T-helper 9 cell (primary cell): ENCODE measurements around the gene NFIX.
A peak's percentile ranks its signal among the peaks of the same experiment; 100 is the strongest.
"Not testable (repeated sequence)": the region's sequence is repeated elsewhere in the genome, so short reads cannot be mapped to it uniquely, and the experiment has no call there.

Experiments used
- DNase-seq: peaks from one replicate; pipeline ENCODE4 v3.0.0-alpha.2; 2020
- total RNA-seq, 2 donors: gene quantifications; one replicate each; lab custom pipeline; 2026; lab: John Stamatoyannopoulos, UW

The NFIX gene
- total RNA-seq: 0.91 to 1.2 reads per million in 2 donors

DNA sequence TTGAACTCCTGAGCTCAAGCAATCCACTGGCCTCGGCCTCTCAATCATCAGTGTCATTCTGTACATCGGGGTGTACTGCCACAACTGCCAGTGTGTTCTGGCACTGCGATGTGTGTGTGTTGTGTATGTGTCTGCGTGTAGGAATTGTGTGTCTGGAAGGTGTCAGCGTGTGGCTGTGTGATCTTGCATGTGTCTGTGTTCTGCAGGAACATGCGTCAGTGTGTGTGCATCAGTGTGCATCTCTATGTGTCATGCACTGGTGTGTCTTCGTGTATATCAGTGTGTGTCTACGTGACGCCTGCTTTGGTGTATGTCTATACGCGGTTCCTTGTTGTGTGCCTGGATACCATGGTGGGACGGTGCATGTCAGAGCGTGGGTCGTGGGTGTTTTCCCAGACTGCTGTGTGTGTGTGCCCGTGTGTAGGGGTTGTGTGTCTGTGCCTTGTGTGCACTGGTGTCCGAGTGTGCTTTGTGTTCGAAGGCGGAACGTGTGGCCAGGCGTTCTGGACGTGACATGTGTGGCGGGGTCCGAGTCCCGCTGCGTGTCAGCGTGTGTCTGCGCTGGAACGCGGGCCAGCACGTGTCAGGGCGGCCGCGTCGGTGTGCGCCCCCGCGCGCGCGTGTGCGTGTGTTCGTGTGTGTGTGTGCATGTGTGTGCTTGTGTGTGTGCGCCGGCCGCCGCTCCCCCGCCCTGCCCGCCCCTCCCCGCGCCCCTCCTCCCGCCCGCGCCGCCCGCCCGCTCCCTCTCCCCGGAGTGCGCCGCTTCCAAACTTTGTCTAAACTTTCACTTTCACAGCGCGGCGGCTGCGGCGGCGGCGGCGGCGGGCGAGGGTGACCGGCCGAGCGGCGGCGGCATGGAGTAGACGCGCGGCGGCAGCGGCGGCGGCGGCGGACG is at the start of gene NFIX:
Gene NFIX (plus strand): TSS at position 775 of the 895 bp plus-strand sequence. CDS start 363 bp downstream, outside the sequence.
- DNase-seq: peak; percentile 44

DNA sequence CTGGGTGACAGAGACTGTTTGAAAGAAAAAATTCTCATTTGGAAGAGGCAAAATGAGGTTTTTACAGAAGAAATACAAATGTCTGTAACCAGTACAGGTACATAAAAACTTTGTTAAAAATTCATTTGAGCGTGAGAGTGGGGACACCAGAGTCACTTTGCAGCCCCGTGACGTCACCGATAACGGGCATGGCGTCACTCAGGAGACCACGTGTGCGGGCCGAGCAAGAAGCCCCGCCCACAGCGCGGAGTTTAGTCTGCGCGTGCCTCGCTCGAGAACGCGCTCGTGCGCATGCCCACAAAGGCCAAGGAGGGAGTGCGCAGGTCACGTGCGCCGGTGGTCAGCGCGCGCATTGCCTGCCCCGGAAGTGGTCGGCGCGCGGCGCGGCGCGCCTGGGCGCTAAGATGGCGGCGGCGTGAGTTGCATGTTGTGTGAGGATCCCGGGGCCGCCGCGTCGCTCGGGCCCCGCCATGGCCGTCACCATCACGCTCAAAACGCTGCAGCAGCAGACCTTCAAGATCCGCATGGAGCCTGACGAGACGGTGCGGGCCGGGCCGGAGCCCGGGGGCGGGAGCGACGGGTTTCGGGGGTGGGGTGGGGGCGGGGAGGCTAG is 49.7 kb upstream of the NFIX start, which contains the start of gene RAD23A:
Gene RAD23A (plus strand): TSS at position 384 of the 613 bp plus-strand sequence. CDS start 87 bp downstream, at position 471.
- peak; percentile 98 for DNase-seq

DNA sequence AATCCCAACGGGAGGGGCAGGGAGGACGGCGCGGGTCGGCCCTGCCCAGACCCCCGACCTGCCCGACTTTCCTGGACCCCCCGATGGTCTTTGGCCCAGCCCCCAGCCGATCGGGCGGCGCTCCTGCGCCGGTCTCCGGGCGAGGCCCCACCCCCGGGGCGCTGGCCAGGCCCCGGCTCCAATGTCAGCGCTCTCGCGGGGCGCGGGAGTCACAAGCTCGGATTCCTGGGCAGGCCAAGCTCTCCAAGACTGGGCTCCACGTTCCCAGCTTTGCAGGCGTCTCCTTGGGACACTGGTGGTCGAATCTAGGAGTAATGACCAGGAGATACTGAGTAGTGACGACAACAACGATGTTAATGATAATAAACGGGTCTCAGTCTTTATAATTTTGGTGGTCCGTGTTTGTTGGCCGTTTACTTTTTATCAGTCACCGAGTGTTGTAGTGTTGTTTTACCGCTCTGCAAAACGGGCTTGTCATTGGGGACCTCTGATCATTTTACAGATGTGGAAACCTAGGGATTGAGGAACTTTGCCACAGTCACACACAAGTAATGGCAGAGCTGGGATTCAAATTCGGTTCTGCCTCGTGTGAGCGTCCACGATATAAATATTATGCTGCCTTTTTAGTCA is 49.1 kb upstream of the NFIX start:
- DNase-seq: peak; percentile 29

DNA sequence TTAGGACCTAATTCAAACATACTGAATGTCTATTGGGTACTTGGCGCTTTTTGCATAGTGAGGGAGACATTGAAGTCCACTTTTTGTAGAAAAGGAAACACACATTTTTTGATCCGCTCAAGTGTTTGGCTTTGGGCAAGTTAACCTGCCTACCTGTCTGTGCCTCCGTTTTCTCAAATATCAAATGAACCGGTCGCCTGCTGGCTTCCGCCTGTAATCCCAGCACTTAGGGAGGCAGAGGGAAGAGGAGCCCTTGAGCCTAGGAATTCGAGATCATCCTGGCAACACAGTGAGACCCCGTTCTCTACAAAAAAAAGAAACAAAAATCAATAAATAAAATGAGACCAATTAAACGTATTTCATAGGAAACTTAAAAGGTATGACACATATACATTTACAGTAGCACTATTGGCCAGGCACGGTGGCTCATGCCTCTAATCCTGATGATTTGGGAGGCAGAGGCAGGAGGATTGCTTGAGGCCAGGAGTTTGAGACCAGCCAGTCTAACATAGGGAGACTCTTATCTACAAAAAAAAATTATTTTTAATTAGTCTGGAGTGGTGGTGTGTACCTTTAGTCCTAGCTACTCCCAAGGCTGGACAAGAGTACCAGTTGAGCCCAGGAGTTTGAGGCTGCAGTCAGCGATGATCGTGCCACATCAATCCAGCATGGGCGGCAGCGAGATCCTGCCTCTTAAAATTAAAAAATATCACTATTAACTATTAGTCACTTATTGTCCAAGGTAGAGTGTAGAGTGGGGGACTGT is 48.4 kb upstream of the NFIX start:
- no peak for DNase-seq

DNA sequence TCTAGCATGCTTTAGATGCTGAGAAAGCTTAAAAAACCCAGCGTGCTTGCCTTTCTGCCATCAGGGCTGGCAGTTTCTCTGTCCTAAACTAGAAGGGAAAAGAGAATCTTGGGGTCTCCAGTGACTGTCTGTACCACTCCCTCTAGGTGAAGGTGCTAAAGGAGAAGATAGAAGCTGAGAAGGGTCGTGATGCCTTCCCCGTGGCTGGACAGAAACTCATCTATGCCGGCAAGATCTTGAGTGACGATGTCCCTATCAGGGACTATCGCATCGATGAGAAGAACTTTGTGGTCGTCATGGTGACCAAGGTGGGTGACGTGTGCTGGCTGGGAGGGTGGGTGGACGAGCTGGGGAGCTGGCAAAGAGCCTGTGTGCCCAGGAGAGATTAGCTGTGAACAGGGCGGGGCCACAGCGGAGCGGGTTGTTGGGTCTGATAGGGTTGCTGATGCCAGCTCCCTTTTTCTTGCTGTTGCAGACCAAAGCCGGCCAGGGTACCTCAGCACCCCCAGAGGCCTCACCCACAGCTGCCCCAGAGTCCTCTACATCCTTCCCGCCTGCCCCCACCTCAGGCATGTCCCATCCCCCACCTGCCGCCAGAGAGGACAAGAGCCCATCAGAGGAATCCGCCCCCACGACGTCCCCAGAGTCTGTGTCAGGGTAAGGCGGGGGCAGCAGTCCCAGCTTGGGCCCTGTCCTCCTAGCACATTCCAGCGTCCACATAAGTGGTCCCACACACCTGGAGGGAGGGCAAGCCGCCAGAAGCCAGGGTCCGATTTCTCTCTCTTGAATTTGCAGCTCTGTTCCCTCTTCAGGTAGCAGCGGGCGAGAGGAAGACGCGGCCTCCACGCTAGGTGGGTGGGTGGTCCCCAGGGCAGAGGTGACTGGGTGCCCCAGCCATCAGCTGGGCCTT is 47.3 kb upstream of the NFIX start:
- no peak for DNase-seq

DNA sequence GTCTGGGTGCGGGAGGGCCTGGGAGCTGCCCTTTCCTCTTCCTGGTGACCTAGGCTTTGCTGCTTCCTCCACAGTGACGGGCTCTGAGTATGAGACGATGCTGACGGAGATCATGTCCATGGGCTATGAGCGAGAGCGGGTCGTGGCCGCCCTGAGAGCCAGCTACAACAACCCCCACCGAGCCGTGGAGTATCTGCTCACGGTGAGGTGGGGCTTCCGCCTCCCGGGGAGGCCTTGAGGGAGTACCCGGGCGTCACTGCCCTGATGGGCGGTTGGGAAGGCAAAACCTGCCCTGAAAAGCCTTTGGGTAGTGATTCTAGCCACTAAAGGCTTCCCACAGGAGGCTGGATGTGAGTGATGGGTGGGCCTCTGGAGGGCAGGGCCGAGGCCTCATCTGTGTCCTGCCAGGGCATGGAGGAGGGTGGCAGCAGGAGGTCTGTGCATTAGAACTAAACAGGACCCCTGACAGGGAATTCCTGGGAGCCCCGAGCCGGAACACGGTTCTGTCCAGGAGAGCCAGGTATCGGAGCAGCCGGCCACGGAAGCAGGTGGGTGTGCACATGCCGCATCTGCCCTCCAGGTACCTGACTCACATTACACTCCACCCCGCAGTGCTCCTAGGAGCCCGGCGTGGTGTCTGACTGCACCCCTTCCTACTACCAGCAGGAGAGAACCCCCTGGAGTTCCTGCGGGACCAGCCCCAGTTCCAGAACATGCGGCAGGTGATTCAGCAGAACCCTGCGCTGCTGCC is 46.5 kb upstream of the NFIX start:
- no peak for DNase-seq

DNA sequence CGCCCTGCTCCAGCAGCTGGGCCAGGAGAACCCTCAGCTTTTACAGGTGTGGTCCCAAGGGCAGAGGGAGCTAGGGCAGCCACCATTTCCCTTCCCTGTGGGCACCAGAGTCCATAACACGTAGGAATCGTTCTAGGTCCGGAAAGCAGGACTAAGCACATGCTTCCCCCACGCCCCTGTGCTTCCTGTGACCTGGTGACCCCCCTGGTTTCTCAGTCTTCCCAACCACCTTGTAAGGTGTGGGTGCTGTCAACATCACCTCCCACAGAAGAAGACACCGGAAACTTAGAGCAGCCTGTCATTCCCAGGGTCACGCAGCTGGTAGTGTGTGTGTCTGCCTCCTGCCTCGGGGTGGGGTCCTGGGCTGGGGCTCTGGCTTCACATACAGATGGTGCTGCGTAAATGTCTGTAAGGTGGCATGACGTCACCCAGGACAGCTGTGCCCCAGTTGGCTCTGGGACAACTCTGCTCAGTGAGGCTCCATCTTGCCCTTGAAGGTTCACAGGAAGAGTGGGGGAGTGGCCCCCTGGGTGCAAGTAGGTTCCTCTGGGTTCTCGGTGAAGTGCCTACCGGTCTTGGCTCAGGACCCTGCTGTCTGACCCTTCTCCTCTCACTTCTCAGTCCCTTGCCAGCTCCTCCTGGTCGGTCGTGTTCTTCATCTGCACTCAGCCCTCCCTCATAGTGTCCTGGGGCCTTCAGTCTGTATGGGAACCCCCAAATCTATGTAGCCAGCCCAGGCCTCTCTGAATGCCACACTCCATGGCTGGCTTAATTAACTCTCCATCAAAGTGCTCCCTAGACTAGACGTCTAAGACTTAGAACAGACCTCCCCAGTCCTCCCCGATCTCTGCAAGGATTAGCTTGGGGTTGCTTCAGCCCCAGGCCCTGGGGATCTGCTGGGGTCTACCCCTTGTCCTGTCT is 45.7 kb upstream of the NFIX start:
- no peak for DNase-seq

DNA sequence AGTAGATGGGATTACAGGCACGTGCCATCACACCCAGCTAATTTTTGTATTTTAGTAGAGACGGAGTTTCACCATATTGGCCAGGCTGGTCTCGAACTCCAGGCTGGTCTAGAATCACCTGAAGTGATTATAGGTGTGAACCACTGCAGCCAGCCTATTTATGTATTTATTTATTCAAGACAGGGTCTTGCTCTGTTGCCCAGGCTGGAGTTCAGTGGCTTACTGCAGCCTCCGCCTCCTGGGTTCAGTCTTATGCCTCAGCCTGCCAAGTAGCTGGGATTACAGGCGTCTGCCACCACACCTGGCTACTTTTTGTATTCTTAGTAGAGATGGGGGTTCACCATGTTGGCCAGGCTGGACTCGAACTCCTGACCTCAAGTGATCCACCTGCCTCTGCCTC is 43.2 kb upstream of the NFIX start:
- not testable (repeated sequence) for DNase-seq

DNA sequence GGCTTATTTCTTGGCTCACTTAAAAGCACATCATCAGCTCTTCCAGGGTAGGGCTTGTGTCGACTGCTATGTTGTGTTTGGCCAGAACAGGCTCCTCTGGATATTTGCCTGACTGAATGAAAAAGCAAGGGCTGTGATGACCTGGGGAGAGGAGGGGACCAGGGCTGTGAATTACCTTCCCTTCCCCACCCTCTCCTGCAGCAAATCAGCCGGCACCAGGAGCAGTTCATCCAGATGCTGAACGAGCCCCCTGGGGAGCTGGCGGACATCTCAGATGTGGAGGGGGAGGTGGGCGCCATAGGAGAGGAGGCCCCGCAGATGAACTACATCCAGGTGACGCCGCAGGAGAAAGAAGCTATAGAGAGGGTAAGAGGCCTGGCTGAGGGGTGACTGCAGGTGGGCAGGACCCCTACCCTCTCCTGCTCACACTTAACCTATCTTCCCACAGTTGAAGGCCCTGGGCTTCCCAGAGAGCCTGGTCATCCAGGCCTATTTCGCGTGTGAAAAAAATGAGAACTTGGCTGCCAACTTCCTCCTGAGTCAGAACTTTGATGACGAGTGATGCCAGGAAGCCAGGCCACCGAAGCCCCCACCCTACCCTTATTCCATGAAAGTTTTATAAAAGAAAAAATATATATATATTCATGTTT is 42.7 kb upstream of the NFIX start:
- no peak for DNase-seq

DNA sequence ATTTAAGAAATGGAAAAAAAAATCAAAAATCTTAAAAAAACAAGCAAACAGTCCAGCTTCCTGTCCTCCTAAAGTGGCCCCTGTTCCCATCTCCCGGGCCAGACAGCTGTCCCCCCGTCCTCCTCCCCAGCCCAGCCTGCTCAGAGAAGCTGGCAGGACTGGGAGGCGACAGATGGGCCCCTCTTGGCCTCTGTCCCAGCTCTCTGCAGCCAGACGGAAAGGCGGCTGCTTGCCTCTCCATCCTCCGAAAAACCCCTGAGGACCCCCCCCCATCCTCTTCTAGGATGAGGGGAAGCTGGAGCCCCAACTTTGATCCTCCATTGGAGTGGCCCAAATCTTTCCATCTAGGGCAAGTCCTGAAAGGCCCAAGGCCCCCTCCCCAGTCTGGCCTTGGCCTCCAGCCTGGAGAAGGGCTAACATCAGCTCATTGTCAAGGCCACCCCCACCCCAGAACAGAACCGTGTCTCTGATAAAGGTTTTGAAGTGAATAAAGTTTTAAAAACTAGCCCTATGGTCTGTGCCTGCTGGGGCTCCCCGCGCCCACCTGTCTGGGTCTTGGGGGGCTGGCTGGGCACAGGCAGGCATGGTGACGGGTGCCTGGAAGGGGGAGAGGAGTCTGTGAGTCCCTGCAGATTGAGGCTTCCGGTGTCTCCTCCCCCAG is 42.0 kb upstream of the NFIX start:
- DNase-seq: no peak

DNA sequence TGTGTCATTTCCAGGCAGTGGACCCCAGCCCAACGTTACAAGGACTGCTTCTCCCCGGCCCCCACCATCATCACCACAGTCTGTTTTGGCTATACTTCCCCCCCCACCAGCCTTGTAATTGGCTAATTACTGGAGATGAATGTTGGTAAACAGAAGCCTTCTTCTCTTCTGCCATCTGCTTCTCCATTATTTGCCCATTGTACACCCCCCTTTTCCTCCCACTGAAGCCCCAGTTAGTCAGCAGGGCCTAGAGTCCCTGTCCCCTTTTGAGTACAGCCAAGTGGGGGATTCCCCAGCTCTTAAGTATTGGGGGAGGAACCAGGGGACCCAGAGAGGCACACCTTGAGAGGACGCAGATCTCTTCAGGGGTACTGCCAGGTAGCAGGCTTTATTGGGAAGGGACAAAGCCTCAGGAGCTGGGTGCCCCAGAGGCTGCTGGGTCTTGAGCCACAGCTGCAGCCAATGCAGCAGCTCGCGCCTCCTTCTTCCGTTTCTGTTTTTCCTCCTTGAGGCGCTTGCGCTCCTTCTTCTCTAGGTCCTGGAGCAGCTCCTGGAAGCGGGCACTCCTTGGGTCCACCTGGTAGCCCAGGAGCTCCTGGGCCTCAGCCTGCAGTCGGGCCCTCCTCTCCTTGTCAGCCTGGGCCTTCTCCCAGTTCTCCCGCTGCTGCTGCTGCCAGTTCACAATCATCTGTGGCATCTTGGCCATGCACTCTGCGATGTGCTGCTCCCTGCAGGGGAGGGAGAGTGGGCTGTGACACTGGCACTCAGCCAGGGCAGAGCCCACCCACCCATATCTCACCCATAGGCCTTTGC is 41.3 kb upstream of the NFIX start:
- no peak for DNase-seq

DNA sequence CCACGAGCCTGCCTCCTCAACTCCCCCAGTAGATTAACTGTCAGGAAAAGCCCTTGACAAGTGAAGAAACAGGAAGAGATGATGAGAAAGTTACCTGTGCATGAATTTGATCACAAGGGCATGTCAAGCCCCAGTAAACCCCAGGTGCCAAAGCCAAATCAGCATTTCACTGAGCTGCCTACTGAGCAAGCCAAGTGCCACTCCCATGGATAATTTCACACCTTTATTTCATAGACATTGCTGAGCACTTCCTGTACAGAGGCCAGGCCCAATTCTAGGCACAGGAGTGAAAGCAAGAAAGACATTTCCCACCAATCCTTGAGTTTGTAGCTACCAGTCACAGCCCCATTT is 40.7 kb upstream of the NFIX start:
- DNase-seq: no peak

DNA sequence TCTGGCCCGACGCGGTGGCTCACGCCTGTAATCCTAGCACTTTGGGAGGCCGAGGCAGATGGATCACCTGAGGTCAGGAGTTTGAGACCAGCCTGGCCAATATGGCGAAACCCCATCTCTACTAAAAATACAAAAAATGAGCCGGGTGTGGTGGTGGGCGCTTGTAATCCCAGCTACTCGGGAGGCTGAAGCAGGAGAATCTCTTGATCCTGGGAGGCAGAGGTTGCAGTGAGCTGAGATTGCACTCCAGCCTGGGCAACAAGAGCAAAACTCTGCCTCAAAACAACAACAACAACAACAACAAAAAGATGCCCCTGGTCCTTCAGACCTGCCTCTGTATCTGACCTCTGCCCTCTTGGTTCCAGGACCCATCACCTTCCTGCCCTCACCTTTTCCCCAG is 39.7 kb upstream of the NFIX start:
- DNase-seq: not testable (repeated sequence)

DNA sequence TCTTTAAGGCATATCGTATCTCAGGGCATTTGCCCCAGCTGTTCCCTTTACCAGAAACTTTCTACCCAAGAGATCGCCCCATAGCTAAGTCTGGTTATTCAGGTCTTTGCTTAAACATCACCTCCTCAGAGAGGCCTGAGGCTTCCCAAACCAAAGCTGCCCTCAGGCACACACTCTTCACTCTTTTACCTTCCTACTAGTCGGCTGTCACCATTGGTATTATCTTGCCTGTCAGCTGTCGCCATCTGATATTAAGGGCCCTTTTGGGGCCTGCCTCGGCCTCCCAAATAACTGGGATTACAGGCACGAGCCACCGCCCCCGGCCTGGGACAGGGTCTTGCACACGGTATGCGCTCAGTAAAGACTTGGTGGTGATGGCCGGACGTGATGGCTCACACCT is 39.3 kb upstream of the NFIX start:
- DNase-seq: no peak

DNA sequence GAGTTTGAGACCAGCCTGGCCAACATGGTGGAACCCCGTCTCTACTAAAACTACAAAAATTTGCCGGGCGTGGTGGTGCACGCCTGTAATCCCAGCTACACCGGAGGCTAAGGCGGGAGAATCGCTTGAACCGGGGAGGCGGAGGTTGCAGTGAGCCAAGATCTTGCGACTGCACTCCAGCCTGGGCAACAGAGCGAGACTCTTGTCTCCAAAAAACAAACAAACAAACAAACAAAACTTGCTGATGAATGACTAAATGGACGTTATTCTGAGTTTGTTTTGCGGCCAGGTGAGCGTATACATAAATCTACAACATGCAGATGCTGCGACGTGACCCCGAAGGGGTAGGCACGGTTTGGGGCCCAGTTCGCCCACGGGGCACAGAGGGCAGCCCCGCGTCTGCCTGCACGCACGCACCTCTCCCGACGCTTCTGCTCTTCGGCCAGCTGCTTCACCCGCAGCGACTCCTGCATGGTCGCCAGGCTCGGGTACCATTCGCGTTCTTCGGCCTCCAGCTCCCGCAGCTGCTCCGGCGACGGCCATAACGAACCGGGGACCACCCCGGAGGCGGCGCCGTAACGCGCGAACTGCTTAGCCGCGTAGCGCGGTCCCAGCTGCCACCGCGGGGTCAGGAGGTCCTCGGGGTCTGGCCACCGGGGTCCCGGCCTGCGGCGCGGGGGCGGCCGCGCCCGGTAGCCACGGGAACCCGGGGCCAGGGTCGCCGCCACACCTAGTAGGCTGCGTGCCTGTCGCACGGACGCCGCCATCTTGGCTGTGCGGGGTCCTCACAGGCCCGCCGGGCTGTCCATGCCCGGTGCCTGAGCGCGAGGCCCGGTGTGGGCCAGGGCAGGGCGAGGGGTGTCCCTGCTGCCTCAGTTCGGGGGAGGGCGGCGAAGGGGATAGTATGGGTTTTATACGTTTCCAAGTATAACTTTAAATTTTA is 38.6 kb upstream of the NFIX start, which contains the start of gene GADD45GIP1:
Gene GADD45GIP1 (minus strand): TSS at position 778 of the 943 bp plus-strand sequence. CDS start 11 bp downstream, at position 767.
- DNase-seq: peak; percentile 67

DNA sequence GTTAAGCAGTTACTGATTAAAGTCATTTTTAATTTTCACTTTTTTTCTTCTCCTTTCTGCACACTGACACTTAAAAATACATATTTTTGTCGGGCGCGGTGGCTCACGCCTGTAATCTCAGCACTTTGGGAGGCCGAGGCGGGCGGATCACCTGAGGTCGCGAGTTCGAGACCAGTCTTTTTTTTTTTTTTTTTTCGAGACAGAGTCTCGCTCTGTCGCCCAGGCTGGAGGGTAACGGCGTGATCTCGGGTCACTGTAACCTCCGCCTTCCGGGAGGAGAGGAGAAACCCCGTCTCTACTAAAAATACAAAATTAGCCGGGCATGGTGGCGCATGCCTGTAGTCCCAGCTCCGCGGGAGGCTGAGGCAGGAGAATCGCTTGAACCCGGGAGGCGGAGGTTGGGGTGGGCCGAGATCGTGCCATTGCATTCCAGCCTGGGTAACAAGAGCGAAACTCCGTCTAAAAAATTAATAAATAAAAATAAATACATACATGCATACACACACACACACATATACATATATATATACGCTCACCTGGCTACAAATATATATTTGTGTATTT is 37.8 kb upstream of the NFIX start:
- DNase-seq: not testable (repeated sequence)
